GM19324 (cell line): ENCODE results near the gene DISP1.

Source experiments
- ATAC-seq: cut with Tn5 transposase; IDR thresholded peaks from one replicate; pipeline ENCODE4 v1.9.1; 2021; ENCODE audit warnings: mild to moderate bottlenecking, moderate library complexity; ENCODE audit not compliant: unreplicated experiment, low FRiP score

The DISP1 gene

GRCh38 chr1:222814536-222815439 is at the start of gene DISP1:
DISP1 (plus strand) TSS chr1:222815039; CDS start chr1:222942824, 127,785 bp downstream.
- ATAC-seq = peak; percentile 96

GRCh38 chr1:222767152-222767571 is 47.7 kb upstream of the DISP1 start:
- ATAC-seq = no peak

GRCh38 chr1:222768592-222768991 is 46.2 kb upstream of the DISP1 start:
- ATAC-seq = no peak

- ATAC-seq = no peak
Observed at GRCh38 chr1:222769181-222769580, 45.7 kb upstream of the DISP1 start.

- no peak for ATAC-seq
Observed at GRCh38 chr1:222769971-222770620, 44.7 kb upstream of the DISP1 start.

- peak; percentile 85 for ATAC-seq
Observed at GRCh38 chr1:222772996-222773379, 41.9 kb upstream of the DISP1 start.

- ATAC-seq = no peak
Observed at GRCh38 chr1:222777463-222777862, 37.4 kb upstream of the DISP1 start.

- ATAC-seq = no peak
Observed at GRCh38 chr1:222777977-222778376, 36.9 kb upstream of the DISP1 start.

- no peak for ATAC-seq
Observed at GRCh38 chr1:222781251-222781650, 33.6 kb upstream of the DISP1 start.

GRCh38 chr1:222783051-222783450 is 31.8 kb upstream of the DISP1 start:
- no peak for ATAC-seq

GRCh38 chr1:222784371-222784770 is 30.5 kb upstream of the DISP1 start:
- no peak for ATAC-seq

- no peak for ATAC-seq
Observed at GRCh38 chr1:222784916-222785315, 29.9 kb upstream of the DISP1 start.

GRCh38 chr1:222785529-222785928 is 29.3 kb upstream of the DISP1 start:
- ATAC-seq = no peak

GRCh38 chr1:222786121-222786520 is 28.7 kb upstream of the DISP1 start:
- ATAC-seq = no peak

- ATAC-seq = no peak
Observed at GRCh38 chr1:222787729-222788128, 27.1 kb upstream of the DISP1 start.

- ATAC-seq = no peak
Observed at GRCh38 chr1:222788402-222789156, 26.3 kb upstream of the DISP1 start.

GRCh38 chr1:222790115-222790514 is 24.7 kb upstream of the DISP1 start:
- no peak for ATAC-seq

- no peak for ATAC-seq
Observed at GRCh38 chr1:222790520-222790919, 24.3 kb upstream of the DISP1 start.

GRCh38 chr1:222791006-222791710 is 23.7 kb upstream of the DISP1 start:
- no peak for ATAC-seq

GRCh38 chr1:222792744-222793143 is 22.1 kb upstream of the DISP1 start:
- no peak for ATAC-seq
